Body of pancreas (tissue), 4 donors: Measurements from ENCODE around the gene SPATA13. TPM values are rescaled to one million over a fixed set of nuclear protein-coding genes. Genes with fewer than 3 reads are reported as not detected.

Experiments used
- ATAC-seq: fragments of 150-250 bp; one replicate; pipeline ENCODE4 v1.9.1; 2016
- DNase-seq, 4 donors: peaks; one replicate each; pipeline ENCODE4 v3.0.0-alpha.2; 2019
- H3K27ac ChIP-seq, 4 donors: fragments of 200-600 bp; sonication (generic); 1 replicate in 3 of 4; 2 replicates in 1 of 4; pipeline versions ENCODE4 v1.5.1 to v1.6.1; 2016 to 2019; ENCODE audit warnings: mild to moderate bottlenecking in 1 of 4, mixed read lengths in 1 of 4, moderate library complexity in 1 of 4
- H3K27me3 ChIP-seq, 2 donors: fragments of 200-600 bp; sonication (generic); one replicate each; pipeline ENCODE4 v1.6.0; 2016; ENCODE audit warnings: mild to moderate bottlenecking in 1 of 2
- H3K36me3 ChIP-seq, 2 donors: fragments of 200-600 bp; sonication (generic); replicated peaks in 1 of 2; 2 replicates each; pipeline ENCODE4 v1.5.1; 2016; ENCODE audit warnings: low read depth in 2 of 2; ENCODE audit not compliant: insufficient read depth in 1 of 2
- H3K4me1 ChIP-seq: fragments of 200-600 bp; sonication (generic); one replicate; pipeline ENCODE4 v1.6.0; 2016
- H3K4me3 ChIP-seq, 2 donors: fragments of 200-600 bp; sonication (generic); 1 replicate in 1 of 2; 2 replicates in 1 of 2; pipeline ENCODE4 v1.5.1; 2016 to 2019
- H3K9me3 ChIP-seq, 3 donors: fragments of 200-600 bp; sonication (generic); 1 replicate in 2 of 3; 2 replicates in 1 of 3; pipeline ENCODE4 v1.5.1; 2016
- POLR2A ChIP-seq, 3 donors: fragments of 450-650 bp; IDR thresholded peaks; one replicate each; pipeline ENCODE4 v1.6.1; 2016; ENCODE audit warnings: antibody characterized with exemption in 3 of 3, mild to moderate bottlenecking in 2 of 3
- WGBS, 2 donors: methylation state at CpG; one replicate each; pipeline ENCODE4 v1.1.5; 2017; 5-methylcytosine and 5-hydroxymethylcytosine counted together
- intact Hi-C: fragments of 100-400 bp; cut with DNase I; formaldehyde crosslinking; loops from one replicate; pipeline ENCODE4 v1.15.1; 2023
- total RNA-seq, 2 donors: library from RNA; depleted of rRNA; stranded (reverse); fragments of >200 nt; gene quantifications; one replicate each; pipeline ENCODE4 v1.1.0, GENCODE V29; 2016
- TF ChIP-seq, protein P1 (sequence below), 7 experiments: fragments of 450-650 bp in 4 of 7; fragments of 200-600 bp in 3 of 7; sonication (generic) in 3 of 7; IDR thresholded peaks; one replicate each; pipeline ENCODE4 v1.5.1; 2016 to 2019; ENCODE audit warnings: antibody characterized with exemption in 7 of 7

Gene SPATA13
- total RNA-seq, 2 donors from 2014 or later = 83.3 to 359 TPM

DNA sequence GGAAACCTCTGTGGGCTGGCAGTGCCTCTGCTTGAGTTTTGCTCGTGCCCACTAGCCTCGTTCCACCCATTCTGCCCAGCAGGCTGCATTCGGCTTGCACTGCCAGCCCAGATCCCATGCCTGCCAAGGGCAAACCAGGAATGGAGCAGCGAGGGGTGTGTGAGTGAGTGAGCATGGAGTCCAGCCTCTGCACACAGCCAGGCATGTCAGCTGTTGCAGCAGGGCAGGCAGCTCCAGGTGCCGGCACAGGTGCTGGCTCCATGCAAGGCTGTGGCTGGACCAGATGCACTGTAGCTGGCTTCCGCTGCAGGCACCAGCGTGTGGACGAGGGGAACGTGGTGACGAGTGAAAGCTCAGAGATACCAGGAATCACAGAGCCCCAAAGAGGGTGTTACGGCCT is 64.5 kb downstream of the SPATA13 start:
- TF ChIP-seq POLR2A (IDR thresholded peaks at IDR 0.05) = no peak
- TF ChIP-seq, protein P1, sequence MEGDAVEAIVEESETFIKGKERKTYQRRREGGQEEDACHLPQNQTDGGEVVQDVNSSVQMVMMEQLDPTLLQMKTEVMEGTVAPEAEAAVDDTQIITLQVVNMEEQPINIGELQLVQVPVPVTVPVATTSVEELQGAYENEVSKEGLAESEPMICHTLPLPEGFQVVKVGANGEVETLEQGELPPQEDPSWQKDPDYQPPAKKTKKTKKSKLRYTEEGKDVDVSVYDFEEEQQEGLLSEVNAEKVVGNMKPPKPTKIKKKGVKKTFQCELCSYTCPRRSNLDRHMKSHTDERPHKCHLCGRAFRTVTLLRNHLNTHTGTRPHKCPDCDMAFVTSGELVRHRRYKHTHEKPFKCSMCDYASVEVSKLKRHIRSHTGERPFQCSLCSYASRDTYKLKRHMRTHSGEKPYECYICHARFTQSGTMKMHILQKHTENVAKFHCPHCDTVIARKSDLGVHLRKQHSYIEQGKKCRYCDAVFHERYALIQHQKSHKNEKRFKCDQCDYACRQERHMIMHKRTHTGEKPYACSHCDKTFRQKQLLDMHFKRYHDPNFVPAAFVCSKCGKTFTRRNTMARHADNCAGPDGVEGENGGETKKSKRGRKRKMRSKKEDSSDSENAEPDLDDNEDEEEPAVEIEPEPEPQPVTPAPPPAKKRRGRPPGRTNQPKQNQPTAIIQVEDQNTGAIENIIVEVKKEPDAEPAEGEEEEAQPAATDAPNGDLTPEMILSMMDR (IDR thresholded peaks at IDR 0.05) = no peak
- Histone ChIP-seq H3K27ac (peak overlapping the region; percentile 52 to 94 (median 90)), H3K4me3 (no peak overlapping the region), H3K9me3 (no peaks in the 10 kb centered on the region), H3K36me3 (peaks cover 0 to 6% of the 10 kb centered on the region in 2 donors), H3K27me3 (no peaks in the 10 kb centered on the region), H3K4me1 (peaks cover 78% of the 10 kb centered on the region)
- no peak for ATAC-seq
- 52 to 60% methylated on average over 11 of the region's 11 CpGs for WGBS, 2 donors
- DNase-seq = peak in 2 of 4 donors; percentile 54 to 65
- intact Hi-C loops = loop anchor here (10.0 kb wide), 1 partner anchor 210 kb away; no protein-coding TSS in a partner anchor

DNA sequence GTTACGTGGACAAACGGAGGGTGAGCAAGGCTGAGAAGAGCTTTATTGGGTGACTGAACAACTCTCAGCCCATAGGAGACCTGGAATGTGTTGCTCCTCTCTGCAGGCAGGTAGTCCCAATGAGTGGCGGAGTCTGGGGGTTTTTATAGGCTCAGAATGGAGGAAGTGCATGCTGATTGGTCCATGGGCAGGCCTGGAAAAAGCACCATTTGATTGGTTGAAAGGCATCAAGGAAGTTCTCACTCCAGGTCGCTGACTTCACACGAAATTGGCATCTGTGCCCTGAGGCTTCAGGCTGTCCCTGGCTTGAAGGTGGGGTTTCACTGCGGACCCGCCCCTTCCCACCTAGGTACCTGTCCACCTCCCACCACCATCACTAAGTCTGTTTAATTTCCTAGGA is 65.4 kb downstream of the SPATA13 start:
- TF ChIP-seq, protein P1 (IDR thresholded peaks at IDR 0.05) = no peak
- TF ChIP-seq POLR2A (IDR thresholded peaks at IDR 0.05) = no peak
- H3K27me3 ChIP-seq = no peaks in the 10 kb centered on the region
- peaks cover 0 to 6% of the 10 kb centered on the region in 2 donors for H3K36me3 ChIP-seq
- no peak for ATAC-seq
- no peak overlapping the region for H3K4me3 ChIP-seq
- 85 to 91% methylated on average over 7 of the region's 7 CpGs for WGBS, 2 donors
- no peak for DNase-seq
- H3K4me1 ChIP-seq = peaks cover 76% of the 10 kb centered on the region
- H3K9me3 ChIP-seq = no peaks in the 10 kb centered on the region
- peak overlapping the region in 3 of 4 donors; percentile 89 to 94 (median 91) for H3K27ac ChIP-seq
- intact Hi-C loops = loop anchor here (10.0 kb wide), 1 partner anchor 211 kb away; no protein-coding TSS in a partner anchor

- intact Hi-C loops = loop anchor here (10.0 kb wide), 1 partner anchor 212 kb away; no protein-coding TSS in a partner anchor
- DNase-seq = no peak
- H3K27ac ChIP-seq = peak overlapping the region in 3 of 4 donors; percentile 28 to 51 (median 46)
- TF ChIP-seq POLR2A (IDR thresholded peaks at IDR 0.05) = no peak
- TF ChIP-seq, protein P1 (IDR thresholded peaks at IDR 0.05) = peak in 1 of 7 experiments; percentile 7
- no peaks in the 10 kb centered on the region for H3K9me3 ChIP-seq
- no peak overlapping the region for H3K4me3 ChIP-seq
- H3K27me3 ChIP-seq = no peaks in the 10 kb centered on the region
- no peak for ATAC-seq
- H3K4me1 ChIP-seq = peaks cover 73% of the 10 kb centered on the region
- peaks cover 0 to 6% of the 10 kb centered on the region in 2 donors for H3K36me3 ChIP-seq
- WGBS, 2 donors = 20 to 22% methylated on average over 3 of the region's 3 CpGs
Measured at GRCh38 chr13:24226762-24227161, 66.2 kb downstream of the SPATA13 start.

DNA sequence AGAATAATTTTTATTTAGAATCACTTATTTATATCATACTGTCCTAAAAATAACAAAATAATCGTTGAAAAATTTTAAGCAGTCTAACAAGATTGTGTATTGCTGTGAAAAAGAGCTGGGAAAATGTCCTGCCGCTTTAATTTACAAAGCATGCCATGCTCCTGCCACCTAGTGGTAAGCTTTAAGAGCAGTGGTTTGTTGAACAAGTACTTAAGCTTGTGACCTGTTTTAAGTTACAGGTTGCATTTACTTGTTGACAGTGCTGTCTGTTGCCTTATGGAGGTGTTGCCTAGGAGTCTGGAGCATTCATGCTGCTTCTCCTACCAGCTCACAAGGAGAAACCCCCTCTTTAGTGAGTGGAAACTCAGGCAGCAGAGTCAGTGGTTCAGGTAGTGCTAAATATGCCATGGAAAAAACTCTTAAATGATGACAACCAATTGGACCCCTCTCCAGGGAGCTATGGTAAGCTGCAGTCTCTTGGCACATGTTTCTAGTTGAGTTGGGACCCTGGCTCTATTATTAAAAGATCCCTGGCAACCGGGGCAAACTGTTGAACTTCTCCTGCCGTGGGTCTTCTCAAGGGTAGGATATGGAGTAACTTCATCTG is 68.4 kb downstream of the SPATA13 start:
- ATAC-seq = peak; percentile 50
- H3K4me1 ChIP-seq = peaks cover 71% of the 10 kb centered on the region
- TF ChIP-seq POLR2A (IDR thresholded peaks at IDR 0.05) = no peak
- TF ChIP-seq, protein P1 (IDR thresholded peaks at IDR 0.05) = peak; percentile 64 to 91 (median 86)
- 34 to 43% methylated on average over 4 of the region's 4 CpGs for WGBS, 2 donors
- peak; percentile 56 to 71 (median 62) for DNase-seq
- intact Hi-C loops = loop anchor here (10.0 kb wide), 1 partner anchor 214 kb away; no protein-coding TSS in a partner anchor
- no peaks in the 10 kb centered on the region for H3K9me3 ChIP-seq
- no peaks in the 10 kb centered on the region for H3K27me3 ChIP-seq
- no peak overlapping the region for H3K27ac ChIP-seq
- H3K4me3 ChIP-seq = no peak overlapping the region
- H3K36me3 ChIP-seq = peaks cover 0 to 2% of the 10 kb centered on the region in 2 donors
